Inflammatory macrophage (primary cell): ENCODE measurements around the gene INPP5A.
"Not testable (repeated sequence)": the region's sequence is repeated elsewhere in the genome, so short reads cannot be mapped to it uniquely, and the experiment has no call there.

Source experiments
- DNase-seq, 2 donors: peaks; one replicate each; pipeline ENCODE4 v3.0.0-alpha.2; 2020 to 2022

Gene INPP5A

DNA sequence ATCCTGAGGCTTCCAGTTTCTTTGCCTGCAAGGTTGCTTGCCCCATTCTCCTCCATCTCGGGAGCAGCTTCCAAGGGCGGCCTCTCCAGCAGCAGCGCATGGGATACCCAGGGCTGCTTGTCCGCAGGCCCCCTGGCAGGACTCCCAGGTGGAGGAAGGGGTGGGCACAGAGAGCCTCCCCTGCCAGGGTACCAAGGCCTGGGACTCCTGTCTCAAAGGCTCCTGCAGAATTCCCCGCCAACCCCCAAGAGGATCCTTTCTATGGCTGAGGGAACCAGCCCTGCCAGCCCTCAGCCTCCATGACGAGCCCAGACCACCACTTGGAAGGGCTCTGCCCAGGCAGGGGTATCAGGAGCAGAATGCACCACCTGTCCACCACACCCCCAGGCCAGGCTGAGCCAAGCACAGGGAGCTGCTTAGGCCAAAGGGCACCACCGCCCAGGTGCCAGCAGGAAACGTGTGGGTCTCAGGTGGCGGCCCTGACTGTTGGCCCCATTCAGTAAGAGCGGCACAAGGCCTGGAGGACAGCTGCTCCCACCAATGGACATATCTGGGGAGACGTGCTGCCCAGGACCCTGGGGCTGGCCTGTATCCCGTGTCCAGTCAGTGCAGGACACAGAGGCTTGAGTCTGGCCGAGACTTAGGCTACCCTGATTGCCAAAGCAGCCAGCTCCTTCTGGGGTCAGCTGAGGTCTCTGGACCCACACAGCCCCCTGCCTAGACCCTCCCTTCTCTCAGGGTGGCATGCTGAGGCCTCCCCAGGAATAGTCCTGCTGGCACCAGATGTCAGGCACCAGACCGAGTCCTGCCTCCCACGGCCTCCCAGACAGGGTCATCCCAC is 33.8 kb upstream of the INPP5A start:
- no peak for DNase-seq

DNA sequence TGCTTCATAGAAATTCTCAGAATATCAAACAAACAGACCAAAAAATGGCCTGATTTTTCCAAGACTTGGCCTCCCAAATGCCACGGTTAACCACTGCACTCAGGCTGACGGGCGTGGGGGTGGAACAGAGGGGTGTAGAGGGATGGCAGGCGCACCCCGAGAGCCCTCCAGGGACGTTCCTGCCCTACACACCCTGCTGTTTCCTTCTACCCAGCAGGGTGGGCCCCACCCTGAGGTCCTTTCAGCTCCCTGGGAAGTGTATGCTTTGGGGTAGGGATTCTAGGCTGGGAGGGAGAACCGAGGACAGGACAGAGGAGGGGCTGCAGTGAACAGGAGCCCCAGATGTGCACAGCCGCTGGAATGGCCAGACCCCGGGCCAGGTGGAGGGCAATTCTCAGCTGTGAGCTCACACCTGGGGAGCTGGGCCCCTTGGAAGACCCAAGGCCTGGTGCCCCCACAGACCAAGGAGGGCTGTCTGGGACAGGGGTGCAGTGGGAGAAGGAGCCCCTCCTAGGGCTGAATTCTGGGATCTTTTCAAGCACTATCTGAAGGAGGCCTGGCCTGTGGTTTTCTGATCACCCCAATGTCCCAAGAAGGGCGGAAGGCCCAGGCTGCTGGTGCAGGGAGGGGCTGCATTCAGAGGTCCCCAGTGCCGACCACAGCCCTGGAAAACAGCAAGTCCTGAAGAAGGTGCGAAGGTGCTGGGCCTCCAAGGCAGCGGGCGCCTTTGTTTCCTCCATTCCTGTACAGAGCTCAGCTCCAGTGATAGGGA is 32.9 kb upstream of the INPP5A start:
- DNase-seq, result no peak

DNA sequence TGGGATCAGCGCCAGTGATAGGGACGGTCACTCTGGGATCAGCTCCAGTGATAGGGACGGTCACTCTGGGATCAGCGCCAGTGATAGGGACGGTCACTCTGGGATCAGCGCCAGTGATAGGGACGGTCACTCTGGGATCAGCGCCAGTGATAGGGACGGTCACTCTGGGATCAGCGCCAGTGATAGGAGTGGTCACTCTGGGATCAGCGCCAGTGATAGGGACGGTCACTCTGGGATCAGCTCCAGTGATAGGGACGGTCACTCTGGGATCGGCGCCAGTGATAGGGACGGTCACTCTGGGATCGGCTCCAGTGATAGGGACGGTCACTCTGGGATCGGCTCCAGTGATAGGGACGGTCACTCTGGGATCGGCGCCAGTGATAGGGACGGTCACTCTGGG is 32.0 kb upstream of the INPP5A start:
- DNase-seq, result not testable (repeated sequence)

DNA sequence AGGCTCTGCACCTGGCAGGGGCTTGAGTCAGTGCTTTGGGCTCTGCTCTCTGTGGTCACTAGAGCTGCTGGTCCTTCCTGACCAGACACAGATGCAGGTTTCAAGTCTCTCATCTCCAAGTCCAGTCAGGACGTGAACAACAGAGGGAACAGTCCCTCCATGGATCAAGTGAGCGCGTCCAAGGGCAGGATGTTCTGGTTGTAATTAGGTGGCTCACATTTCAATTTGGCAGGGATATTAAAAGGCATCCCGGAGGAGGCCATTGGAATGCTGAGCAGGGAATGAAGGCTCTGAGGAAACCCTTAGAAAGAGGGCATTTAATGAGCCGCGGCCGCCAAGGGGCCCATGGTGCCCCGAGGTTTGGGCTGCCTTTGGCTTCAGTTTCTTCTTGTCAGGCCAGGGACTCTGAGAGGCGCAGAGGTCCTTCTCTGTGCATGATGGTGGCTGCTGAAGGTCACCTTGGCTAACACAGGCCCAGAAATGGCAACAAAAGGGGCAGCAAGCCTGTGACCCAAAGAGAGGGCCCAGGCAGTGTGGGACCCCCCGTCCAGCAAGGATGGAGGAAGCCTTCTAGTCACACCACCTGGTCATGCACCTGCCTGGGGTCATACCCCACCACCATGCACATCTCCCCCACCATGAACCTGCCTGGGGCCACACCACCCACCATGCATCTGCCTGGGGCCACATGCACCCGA is 30.7 kb upstream of the INPP5A start:
- no peak for DNase-seq

DNA sequence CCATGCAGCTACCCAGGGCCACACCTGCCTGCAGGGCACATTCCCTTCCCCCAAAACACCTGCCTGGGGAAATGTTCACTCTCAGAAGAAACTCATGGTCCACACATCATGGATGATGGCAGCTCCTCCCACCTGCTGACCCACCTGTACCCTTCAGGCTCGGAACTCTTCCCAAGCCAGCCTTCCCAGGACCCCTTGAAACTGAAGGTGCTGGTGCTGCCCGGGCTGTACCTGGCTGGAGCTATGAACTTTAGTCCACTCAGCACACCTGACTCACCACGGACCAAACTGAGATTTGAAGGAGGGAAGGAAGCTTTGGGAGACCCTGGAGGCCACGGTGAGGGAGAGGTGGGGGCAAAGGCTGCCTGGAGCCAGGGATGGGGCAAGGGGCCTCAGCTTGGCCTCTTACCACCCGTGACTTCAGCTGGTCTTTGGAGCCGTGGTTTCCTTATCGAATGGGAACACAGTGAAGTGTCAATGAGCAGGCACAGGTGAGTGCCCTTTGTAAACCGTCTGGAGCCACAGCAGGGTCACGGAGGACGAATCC is 30.1 kb upstream of the INPP5A start:
- DNase-seq, result no peak

DNA sequence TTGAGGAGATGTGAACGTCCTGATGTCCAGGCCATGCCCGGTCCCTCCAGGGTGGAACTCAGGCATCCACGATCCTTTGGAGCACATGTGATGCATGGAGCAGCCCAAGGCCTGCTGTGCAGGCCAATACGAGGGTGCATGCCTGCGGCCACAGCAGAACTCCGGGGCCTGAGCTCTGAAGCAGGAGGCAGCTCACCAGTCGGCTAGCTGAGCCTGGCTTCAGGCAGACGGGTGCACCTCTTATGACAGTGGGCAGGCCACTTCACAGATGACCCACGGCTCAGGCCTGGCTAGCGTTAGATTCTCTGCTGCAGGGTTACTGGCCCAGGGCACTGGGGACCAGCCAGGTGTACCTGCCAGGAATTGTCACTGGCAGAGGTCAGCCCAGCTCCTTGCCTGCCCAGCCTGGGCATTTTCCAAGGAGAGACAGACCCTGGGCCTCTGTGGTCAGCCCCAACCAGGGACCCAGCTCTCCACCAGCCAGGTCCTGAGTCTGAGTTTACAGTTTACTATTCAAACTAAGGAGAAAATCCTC is 29.6 kb upstream of the INPP5A start:
- DNase-seq, result no peak

DNA sequence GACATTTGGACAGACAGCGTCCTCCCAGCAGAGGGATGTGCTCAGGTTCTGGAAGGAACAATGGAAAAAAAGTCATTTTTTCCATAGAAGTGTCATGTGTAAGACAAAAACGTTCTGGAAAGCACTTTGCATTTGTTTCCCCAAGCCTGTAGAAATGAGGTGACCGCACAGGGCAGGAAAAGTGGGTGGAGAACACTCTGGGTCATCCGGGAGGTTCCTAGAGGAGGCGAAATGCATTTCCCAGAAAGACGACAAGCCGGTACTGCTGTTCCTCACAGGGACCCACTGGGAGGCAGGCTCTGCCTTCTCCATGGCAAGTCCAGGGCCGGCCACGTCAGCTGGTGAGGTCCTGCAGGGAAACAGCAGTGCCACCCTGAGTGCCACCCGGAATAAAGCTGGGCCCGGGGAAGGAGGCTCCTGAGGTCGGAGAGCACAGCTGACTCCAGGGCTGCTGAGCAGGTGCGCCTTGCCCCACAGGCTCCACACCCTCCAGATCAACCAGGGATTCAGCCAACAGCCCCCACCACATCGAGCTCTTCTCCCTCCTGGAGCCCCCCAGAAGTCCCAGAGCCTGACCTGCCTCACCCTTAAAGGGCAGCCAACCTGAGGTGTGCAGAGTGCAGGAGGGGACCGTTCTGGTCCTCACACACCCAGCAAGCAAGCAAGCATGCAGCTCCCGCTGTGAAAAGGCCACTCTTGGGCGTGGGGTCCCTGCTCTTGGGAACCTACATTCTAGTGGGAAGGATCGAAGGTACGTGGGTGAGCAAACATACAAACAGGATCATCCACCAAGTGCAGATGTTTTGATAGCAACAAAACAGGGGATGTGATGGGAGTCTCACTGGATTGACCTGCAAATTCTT is 28.8 kb upstream of the INPP5A start:
- no peak for DNase-seq

DNA sequence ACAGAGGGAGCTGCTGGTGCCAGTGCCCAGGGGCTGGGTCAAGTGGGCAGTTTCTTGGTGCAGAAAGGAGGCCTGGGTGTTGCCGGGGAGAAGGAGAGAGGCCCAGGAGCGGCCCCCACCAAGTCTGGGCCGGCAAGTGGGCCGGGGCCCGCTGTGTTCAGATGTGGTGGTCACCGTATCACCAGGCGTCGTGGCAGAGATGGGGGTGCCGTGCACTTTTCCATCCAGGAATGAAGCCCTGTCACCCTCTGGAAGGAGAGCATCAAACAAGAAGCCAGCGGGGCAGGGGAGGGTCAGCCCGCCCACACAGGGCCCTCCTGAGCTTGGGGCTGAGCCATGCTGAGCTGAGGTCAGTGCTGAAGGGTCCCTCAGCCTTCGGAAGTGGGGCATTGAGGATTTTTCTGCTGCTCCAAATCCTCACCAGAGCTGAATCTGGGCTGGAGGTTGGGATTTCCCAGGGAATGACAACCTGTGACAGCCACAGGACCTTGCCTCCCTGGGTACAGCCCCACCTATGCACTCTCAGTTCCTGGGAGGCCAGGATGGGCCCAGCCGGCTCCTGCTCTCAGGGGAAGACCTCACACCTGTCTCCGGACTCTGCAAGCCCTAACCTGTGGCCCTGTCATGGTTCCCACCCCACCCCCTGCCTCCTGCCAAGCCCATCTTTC is 27.9 kb upstream of the INPP5A start:
- DNase-seq, result no peak

DNA sequence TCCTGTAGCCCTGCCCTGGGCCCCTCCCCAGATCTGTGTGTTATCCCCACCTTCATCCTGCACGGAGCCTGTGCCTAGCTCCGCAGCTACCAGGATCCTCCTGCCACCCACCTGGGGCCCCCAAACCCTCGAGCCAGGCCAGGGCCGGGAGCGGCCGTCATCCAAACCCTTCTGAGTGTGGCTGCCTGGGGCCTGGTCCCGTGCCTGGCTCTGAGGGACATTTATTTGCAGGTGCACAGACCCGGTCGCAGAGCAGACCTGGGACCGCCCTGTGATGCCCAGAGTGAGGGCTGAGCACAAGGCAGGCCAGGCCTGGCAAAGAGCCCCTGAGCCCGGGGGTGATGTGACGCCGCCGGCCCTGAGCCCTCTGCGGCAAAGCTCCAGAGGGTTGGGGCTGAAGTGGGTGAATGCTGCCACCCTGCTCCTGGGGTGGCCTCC is 27.4 kb upstream of the INPP5A start:
- no peak for DNase-seq

DNA sequence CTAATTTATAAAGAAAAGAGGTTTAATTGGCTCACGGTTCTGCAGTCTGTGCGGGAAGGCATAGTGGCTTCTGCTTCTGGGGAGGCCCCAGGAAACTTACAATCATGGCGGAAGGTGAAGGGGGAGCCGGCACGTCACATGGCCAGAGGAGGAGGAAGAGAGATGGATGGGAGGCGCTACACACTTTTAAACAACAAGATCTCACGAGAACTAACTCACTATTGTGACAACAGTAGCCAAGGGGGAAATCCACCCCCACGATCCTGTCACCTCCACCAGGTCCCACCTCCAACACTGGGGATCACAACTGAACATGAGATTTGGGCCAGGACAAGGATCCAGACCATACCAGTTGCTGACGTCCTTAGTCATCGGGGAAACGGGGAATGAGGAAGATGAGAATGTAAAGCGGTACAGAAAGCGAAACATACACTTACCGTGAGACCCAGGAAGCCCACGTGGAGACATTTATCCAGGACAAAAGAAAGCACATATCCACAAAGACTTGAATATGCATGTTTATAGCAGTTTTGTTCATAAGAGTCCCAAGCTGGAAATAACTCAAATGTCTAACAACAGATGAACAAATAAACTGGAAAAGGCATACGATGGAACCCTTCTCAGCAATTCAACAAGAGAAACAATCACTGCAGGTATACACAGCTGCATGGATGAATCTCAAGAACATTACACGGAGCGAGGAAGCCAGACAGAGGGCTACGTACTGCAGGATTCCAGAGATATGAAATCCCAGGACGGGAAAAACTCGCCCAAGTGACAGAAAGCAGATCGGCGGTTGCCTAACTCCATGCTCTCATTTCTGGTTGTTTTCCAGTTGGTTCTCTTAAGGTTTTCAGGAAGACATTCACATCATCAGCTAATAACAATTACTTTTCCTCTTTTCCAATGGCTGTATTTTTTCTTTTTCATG is 26.2 kb upstream of the INPP5A start:
- peak in 1 of 2 donors; percentile 21 for DNase-seq

DNA sequence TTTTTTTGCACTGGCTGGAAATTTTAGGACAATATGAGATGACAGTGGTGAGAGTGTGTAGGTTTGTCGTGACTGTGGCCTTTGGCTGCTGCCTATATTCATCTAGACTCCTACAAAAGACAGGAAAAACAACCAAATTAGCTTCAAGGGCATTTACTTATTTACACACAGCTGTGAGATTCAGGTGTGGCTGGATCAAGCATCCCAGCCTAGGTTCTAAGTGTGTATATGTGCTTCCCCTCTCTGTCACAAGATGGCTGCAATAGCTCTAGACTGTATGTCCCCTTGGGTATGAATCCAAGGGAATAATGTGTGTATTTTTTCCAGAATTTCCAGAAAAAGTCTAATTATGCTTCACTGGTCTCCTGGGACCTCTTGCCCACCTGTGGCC is 25.5 kb upstream of the INPP5A start:
- no peak for DNase-seq

DNA sequence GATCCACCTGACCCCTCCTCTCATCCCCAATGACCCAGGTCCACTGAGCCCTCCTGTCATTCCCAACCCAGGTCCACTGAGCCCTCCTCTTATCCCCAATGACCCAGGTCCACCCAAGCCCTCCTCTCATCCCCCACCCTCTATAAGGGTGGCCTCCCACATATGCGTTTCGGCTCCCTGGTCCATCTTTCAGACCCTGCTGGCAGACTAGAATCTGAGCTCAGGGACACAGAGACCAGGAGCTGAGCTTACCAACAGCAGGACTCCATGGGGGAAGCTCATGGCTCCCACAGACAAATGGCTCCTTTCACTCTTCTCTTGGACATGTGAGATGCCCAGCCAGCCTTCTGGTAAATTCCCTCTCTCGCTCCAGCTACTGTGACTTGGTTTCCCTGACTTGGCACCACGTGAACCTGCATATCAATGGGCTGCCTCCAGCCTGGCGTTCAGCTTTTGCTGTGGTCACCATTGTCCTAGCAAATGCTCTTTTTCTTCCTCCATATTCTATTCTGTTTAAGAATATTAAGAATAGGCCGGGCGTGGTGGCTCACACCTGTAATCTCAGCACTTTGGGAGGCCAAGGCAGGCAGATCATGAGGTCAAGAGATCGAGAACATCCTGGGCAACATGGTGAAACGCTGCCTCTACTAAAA is 24.8 kb upstream of the INPP5A start:
- no peak for DNase-seq

DNA sequence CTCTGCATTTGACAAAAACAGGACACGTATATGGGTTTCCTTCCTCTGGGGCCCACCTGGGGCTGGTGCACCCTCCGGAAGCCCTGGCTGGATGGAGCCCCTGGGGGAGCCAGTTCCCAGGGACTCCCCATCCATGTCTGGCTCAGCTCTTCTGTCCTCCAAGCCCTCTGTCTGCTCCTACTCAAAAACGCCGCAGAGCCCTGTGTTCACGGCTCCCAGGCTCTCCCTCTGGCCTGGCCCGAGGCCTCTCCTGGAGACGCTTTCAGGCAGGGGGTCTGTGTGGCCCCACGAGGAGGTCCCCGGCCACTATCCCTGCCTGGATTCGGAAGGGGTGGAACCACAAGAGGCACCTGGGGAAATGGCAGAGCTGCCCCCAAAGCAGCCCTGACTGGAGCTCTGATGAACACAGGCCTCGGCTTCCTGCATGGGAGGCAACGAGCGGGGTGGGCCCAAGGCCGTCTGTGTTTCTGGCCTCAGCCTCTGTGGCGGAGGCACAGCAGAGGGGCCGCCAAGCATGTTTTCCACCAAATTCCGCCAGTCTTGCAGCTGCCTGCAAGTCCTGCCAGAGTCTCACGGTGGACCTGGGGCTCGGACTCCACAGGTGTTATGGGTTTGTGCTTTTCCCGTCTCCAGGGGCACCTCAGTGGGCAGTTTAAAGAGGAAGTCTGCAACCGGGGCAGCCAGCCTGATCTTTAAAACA is 22.6 kb upstream of the INPP5A start:
- no peak for DNase-seq

DNA sequence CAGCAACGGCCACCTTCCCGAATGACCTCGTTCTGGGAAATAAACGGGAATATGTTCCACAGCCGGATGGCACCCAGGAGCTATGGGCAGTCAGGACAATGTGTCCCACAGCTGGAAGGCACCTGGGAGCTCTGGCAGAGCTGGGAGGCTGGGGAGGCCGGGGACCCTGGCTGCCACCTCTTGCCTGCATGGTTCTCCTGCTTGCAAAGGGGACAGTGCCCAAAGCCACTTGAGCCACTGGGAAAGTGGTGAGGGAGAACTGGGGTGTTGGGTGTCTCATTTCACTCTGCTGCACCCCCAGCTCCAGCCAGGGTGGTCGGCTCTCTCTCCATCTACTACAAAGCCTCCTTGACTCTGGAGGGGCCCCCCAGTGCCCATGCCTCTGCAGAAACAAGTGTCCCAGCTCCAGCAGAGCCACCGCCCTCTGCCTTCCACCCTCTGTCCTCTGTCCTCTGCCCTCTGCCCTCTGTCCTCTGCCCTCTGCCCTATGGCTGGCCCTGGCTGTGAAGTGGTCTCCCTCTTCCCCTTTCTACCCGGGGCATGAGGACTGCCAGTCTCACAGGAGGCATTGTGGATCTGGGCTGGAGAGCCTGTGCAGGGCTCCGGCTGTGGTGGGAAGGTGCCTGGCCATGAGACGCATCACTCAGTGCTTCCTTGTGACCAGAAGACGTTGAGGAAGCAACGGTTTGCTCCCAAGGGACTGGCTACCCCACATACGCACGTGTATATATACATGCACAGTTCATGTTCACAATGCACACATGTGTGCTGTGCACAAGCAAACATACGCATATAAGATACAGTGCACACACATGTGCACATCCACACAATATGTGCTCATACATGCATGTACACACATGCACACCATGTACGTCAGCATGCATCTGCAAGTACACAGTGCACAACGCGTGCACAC is 21.5 kb upstream of the INPP5A start:
- peak in 1 of 2 donors; percentile 61 for DNase-seq

DNA sequence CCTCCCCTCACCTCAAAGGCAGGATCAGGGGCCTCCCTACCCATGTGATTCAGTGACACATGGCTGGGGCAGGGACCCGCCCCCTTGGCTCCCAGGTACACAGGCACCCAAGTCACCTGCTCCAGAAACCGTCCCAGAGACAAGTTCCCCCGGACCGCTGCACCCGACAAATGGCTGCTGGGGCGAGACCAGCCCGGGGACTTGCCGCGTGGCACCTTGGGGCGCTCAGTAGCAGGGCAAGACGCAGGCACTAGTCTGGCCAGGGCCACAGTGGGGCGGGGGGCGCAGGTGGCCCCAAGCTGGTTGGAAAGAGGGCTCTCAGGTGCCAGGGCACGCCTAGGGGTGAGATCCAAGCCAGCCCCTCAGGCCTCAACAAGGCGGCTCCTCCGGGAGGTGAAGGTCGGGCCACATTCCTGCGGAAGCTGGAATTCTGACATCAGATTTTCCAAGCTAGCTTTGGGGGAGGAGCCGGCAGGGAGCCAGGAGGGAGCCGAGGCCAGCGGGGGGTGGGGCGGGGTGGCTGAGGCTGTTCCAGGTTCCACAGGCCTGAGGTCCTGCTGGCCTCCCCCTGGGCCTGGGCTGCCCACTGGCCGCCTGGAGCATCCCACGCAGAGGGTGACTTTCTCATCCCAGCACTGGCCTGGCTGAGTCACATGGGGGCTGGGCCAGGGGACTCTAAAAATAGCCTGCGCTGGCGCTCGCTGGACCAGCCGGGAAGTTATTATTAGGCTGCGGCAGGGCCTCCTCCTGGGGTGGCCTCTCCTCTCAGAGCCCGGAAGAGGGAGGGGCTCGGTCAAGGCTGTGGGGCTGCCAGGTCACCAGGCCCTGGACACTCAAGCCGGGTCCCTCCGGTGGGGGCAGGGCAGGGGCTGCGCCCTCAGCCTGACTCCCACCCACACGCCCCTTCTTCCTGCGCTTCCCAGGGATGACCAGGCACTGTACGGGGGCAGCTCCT is 20.5 kb upstream of the INPP5A start:
- DNase-seq, result peak; percentile 71 to 87

DNA sequence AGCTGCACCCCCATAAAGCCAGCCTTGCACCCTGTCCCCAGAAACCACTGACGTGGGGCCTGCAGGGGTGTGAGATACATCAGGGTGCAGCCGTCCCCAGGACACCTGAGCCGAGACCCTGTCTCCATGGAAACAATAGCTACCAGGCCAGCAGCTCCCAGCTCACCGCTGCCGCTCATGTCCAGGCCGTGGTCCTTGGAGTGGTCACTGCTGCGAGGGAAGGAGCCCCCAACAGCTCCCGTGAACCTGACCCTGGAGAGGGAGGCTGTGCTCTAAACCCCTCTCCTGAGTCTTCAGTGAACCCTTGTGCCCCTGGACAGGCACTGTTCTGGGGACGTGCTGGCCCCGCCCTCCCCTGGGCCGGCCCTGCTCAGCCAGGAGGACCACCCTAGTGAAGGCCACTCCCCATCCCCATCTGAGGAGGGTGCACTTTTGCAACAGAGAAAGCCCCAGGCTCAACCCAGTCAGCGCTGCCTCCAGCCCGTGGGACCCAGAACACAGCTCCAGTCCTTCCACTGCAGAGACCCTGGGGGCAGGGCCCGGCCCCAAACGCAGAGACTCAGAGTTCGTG is 19.6 kb upstream of the INPP5A start:
- DNase-seq, result no peak
